Uterus (tissue), 4 donors: Measurements from ENCODE around the gene HSD17B2. TPM values are rescaled to one million over a fixed set of nuclear protein-coding genes. Genes with fewer than 3 reads are reported as not detected.

Experiments
- DNase-seq, 2 donors: peaks; one replicate each; pipeline ENCODE4 v3.0.0-alpha.2; 2019 to 2020
- H3K27ac ChIP-seq, 2 donors: fragments of 200-600 bp; sonication (generic); 1 replicate in 1 of 2; 2 replicates in 1 of 2; pipeline ENCODE4 v1.5.1; 2016 to 2018
- H3K27me3 ChIP-seq, 2 donors: fragments of 200-600 bp; sonication (generic); one replicate each; pipeline ENCODE4 v1.5.1; 2018 to 2019; ENCODE audit warnings: control low read depth in 1 of 2
- H3K36me3 ChIP-seq, 2 donors: fragments of 200-600 bp; sonication (generic); one replicate each; pipeline ENCODE4 v1.5.1; 2019; ENCODE audit warnings: control low read depth in 1 of 2
- H3K4me1 ChIP-seq, 2 donors: fragments of 200-600 bp; sonication (generic); one replicate each; pipeline ENCODE4 v1.5.1; 2018 to 2019; ENCODE audit warnings: control low read depth in 1 of 2
- H3K4me3 ChIP-seq, 2 donors: fragments of 200-600 bp; sonication (generic); 1 replicate in 1 of 2; 2 replicates in 1 of 2; pipeline ENCODE4 v1.5.1; 2018 to 2019; ENCODE audit warnings: mild to moderate bottlenecking in 1 of 2
- H3K9me3 ChIP-seq, 2 donors: fragments of 200-600 bp; sonication (generic); one replicate each; pipeline ENCODE4 v1.5.1; 2019; ENCODE audit warnings: control low read depth in 1 of 2
- CTCF ChIP-seq, 4 experiments: fragments of 200-600 bp in 2 of 4; fragments of 450-650 bp in 2 of 4; sonication (generic) in 2 of 4; IDR thresholded peaks; one replicate each; pipeline ENCODE4 v1.5.1; 2016 to 2019; ENCODE audit warnings: antibody characterized with exemption in 4 of 4, mild to moderate bottlenecking in 2 of 4, moderate library complexity in 1 of 4
- POLR2A ChIP-seq, 2 donors: fragments of 450-650 bp; IDR thresholded peaks; one replicate each; pipeline ENCODE4 v1.6.1; 2016; ENCODE audit warnings: antibody characterized with exemption in 2 of 2, mild to moderate bottlenecking in 1 of 2, moderate library complexity in 1 of 2
- intact Hi-C: fragments of 100-400 bp; cut with DNase I; formaldehyde crosslinking; loops from one replicate; pipeline ENCODE4 v1.15.1; 2023; ENCODE audit warnings: low total_unique reads
- total RNA-seq, 4 donors: library from RNA; depleted of rRNA in 3 of 4; stranded (reverse); fragments of >200 nt in 3 of 4; gene quantifications; one replicate each; pipeline versions ENCODE4 v1.1.0 to v1.2.4, GENCODE V29; 2014 to 2023
- donor health status: DM: yes; HTN: yes; CAD: no.

HSD17B2 gene
- total RNA-seq, 4 donors from 2014 or later: 0.14 TPM; not detected in 3

GRCh38 chr16:82047374-82047773 is 12.3 kb downstream of the HSD17B2 start:
- Histone ChIP-seq H3K27me3 (no peaks in the 10 kb centered on the region), H3K4me3 (no peak overlapping the region), H3K36me3 (no peaks in the 10 kb centered on the region), H3K9me3 (no peaks in the 10 kb centered on the region), H3K27ac (no peak overlapping the region), H3K4me1 (no peaks in the 10 kb centered on the region)
- no peak for DNase-seq
- intact Hi-C loops: no loop called here
- TF ChIP-seq CTCF (IDR thresholded peaks at IDR 0.05) (no peak), POLR2A (IDR thresholded peaks at IDR 0.05) (no peak)

DNA sequence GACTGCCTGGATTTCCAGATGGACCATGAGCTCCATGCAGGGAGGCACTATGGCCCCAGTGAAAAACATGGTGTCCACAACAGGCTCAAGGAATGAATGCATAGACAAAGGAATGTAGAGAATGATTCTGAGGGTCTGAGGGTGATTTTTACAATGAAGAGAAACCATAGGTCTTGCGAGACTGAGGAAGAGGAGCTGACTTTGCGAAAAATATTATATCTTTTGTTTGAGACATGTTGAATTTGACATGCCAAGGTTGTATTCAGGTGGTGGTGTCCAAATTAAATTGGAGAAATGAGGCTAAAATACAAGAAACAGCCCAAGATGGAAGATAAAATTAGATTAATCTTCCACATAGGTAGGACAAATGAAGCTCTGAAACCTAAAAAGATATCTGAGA is 12.7 kb downstream of the HSD17B2 start:
- intact Hi-C loops: no loop called here
- Histone ChIP-seq H3K9me3 (no peaks in the 10 kb centered on the region), H3K27ac (no peak overlapping the region), H3K27me3 (no peaks in the 10 kb centered on the region), H3K4me3 (no peak overlapping the region), H3K4me1 (no peaks in the 10 kb centered on the region), H3K36me3 (no peaks in the 10 kb centered on the region)
- no peak for DNase-seq
- TF ChIP-seq POLR2A (IDR thresholded peaks at IDR 0.05) (no peak), CTCF (IDR thresholded peaks at IDR 0.05) (no peak)

DNA sequence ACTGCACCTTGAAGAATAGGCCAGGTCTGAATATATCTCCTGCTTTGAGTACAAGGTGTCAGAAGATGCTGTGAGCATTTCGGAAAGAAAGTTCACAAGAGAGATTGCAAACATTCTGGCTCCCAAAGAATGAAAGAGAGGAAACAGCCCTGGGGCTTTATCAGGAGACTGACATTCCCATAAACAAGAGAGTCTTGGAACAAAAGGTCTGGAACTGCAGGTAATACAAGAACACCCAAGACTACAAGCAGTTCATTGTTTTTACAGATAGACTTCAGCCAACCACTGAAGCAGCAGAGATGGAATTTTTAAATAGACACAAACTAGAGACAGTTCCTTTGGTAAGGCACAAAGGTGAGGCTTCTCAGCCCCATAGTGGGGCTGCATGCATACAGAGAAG is 14.4 kb downstream of the HSD17B2 start:
- TF ChIP-seq CTCF (IDR thresholded peaks at IDR 0.05): no peak
- TF ChIP-seq POLR2A (IDR thresholded peaks at IDR 0.05): no peak
- DNase-seq: no peak
- Histone ChIP-seq H3K36me3 (no peaks in the 10 kb centered on the region), H3K4me3 (no peak overlapping the region), H3K27ac (no peak overlapping the region), H3K9me3 (no peaks in the 10 kb centered on the region), H3K27me3 (no peaks in the 10 kb centered on the region), H3K4me1 (no peaks in the 10 kb centered on the region)
- intact Hi-C loops: no loop called here

DNA sequence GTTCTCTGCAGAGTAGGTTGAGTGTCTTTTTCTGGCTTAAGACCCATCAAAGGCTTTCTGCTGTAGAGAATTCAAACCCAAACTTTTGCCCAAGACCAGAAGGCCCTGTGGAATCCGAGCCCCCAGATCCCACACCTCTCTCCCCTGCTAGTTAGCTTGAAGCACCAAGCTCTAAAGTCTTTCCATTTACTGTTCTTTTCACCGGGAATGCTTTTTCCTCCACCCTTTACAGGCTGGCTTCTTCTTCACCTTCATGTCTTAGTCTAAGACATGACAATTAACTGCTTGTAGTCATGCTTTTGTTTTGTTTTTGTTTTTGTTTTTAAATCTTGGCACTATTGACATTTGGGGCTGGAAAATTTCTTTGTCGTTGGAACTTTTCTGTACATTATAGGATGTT is 15.5 kb downstream of the HSD17B2 start:
- intact Hi-C loops: no loop called here
- Histone ChIP-seq H3K36me3 (no peaks in the 10 kb centered on the region), H3K4me1 (no peaks in the 10 kb centered on the region), H3K4me3 (no peak overlapping the region), H3K27me3 (no peaks in the 10 kb centered on the region), H3K9me3 (no peaks in the 10 kb centered on the region), H3K27ac (no peak overlapping the region)
- TF ChIP-seq POLR2A (IDR thresholded peaks at IDR 0.05): no peak
- TF ChIP-seq CTCF (IDR thresholded peaks at IDR 0.05): no peak
- DNase-seq: no peak

GRCh38 chr16:82050909-82051357 is 15.9 kb downstream of the HSD17B2 start:
- no peak overlapping the region for H3K27ac ChIP-seq
- H3K9me3 ChIP-seq: no peaks in the 10 kb centered on the region
- H3K4me1 ChIP-seq: no peaks in the 10 kb centered on the region
- H3K27me3 ChIP-seq: no peaks in the 10 kb centered on the region
- DNase-seq: no peak
- TF ChIP-seq CTCF (IDR thresholded peaks at IDR 0.05) (no peak), POLR2A (IDR thresholded peaks at IDR 0.05) (no peak)
- intact Hi-C loops: no loop called here
- H3K4me3 ChIP-seq: no peak overlapping the region
- no peaks in the 10 kb centered on the region for H3K36me3 ChIP-seq
